ENCODE measurements around the gene OPRD1.

GRCh38 chr1:28792644-28793121, 19.3 kb upstream of the OPRD1 start:
- TF ChIP-seq CTCF (IDR thresholded peaks at IDR 0.05) (no peak), POLR2A (IDR thresholded peaks at IDR 0.05) (no peak)

All from lower leg skin (tissue), 3 donors.